NT2/D1 (cell line): Measurements from ENCODE around the gene TENM3.

ENCODE experiments used
- SUZ12 ChIP-seq: IDR thresholded peaks from 2 replicates; pipeline ENCODE4 v1.6.1; 2011; ENCODE audit not compliant: insufficient read length, insufficient read depth; ENCODE audit errors: extremely low read depth
- ZNF274 ChIP-seq: IDR thresholded peaks from 2 replicates; pipeline ENCODE4 v1.6.1; 2011; ENCODE audit warnings: mild to moderate bottlenecking, low read depth, low read length

DNA sequence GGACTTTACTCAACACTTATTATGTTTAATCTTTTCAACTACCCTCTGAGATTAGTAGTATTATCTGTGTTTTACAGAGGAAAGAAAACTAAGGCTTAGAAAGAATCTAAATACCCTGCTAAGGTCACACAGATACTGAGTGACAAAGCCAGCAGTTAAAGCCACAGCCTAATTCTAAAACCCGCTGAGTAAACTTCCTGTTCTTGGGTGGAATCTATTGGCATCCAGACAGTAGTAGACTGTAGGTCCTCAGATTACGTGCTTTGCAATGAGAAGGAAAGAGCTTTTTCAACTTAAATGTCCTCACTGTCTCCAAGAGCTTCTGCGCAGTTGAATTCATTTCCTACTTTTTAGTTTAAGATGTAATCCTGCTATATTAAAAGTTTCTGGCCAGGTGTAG, 126.0 kb downstream of the TENM3 start:
- TF ChIP-seq ZNF274 (no peak), SUZ12 (no peak)
